Fibroblast of lung (primary cell): ENCODE results near the gene RABAC1.

Experiments
- CTCF ChIP-seq, 2 donors: IDR thresholded peaks in 1 of 2; conservative IDR thresholded peaks in 1 of 2; 1 replicate in 1 of 2; 2 replicates in 1 of 2; pipeline ENCODE4 v1.5.1; 2011 to 2012; ENCODE audit warnings: low read length in 2 of 2, control low read depth in 1 of 2, inconsistent platforms in 1 of 2, low read depth in 1 of 2, mild to moderate bottlenecking in 1 of 2
- EZH2 ChIP-seq: IDR thresholded peaks from 2 replicates; pipeline ENCODE4 v1.5.1; 2012; ENCODE audit warnings: low read length, control low read depth, mild to moderate bottlenecking; ENCODE audit errors: missing control alignments

GRCh38 chr19:41956621-41957020, 2.5 kb downstream of the RABAC1 start:
- TF ChIP-seq EZH2 = no peak
- no peak for TF ChIP-seq CTCF (conservative IDR thresholded peaks at IDR 0.05 in 1 of 2, IDR thresholded peaks at IDR 0.05 in 1 of 2; ENCODE audit: low read depth in 1 of 2, low read length in 2 of 2)
